Measurements from ENCODE around the gene ANKEF1. TPM values are rescaled to one million over a fixed set of nuclear protein-coding genes. Genes with fewer than 3 reads are reported as not detected.

Gene ANKEF1
- total and polyA plus RNA-seq, 9 donors: 1.1 to 6.9 (median 3.6) TPM

DNA sequence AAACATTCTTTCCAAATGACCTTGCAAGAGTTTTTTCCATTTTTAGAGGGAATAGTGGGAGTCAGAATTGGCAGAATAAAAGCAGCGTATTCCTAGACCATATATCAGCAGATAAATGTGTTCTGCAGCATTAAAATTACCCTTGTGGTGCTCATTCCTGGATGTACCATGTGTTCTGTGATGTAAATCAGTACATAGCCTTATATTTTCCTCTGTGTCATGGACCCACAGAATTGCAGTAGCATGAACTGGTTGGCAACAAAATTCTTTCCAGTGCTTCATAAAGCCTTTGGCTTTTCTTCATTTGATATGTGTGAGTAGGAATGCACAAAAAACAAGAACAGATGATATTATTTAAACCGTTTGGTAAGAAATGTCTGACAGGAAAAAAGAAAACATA, 32.5 kb downstream of the ANKEF1 start:
- TF ChIP-seq, protein P1, sequence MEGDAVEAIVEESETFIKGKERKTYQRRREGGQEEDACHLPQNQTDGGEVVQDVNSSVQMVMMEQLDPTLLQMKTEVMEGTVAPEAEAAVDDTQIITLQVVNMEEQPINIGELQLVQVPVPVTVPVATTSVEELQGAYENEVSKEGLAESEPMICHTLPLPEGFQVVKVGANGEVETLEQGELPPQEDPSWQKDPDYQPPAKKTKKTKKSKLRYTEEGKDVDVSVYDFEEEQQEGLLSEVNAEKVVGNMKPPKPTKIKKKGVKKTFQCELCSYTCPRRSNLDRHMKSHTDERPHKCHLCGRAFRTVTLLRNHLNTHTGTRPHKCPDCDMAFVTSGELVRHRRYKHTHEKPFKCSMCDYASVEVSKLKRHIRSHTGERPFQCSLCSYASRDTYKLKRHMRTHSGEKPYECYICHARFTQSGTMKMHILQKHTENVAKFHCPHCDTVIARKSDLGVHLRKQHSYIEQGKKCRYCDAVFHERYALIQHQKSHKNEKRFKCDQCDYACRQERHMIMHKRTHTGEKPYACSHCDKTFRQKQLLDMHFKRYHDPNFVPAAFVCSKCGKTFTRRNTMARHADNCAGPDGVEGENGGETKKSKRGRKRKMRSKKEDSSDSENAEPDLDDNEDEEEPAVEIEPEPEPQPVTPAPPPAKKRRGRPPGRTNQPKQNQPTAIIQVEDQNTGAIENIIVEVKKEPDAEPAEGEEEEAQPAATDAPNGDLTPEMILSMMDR (IDR thresholded peaks at IDR 0.05): no peak
- TF ChIP-seq POLR2A (IDR thresholded peaks at IDR 0.05): no peak
- no peak for TF ChIP-seq EP300 (IDR thresholded peaks at IDR 0.05)
- H3K36me3 ChIP-seq: no peaks in the 10 kb centered on the region
- H3K4me1 ChIP-seq (ENCODE audit: insufficient read depth): no peaks in the 10 kb centered on the region
- H3K4me3 ChIP-seq: no peak overlapping the region
- DNase-seq: no peak
- intact Hi-C loops (cut with DNase I): no loop called here
- no peaks in the 10 kb centered on the region for H3K9me3 ChIP-seq
- H3K27ac ChIP-seq: no peak overlapping the region
- WGBS, 3 donors: 5 to 13% (median 8%) methylated on average over 2 of the region's 2 CpGs
- H3K27me3 ChIP-seq: no peaks in the 10 kb centered on the region

DNA sequence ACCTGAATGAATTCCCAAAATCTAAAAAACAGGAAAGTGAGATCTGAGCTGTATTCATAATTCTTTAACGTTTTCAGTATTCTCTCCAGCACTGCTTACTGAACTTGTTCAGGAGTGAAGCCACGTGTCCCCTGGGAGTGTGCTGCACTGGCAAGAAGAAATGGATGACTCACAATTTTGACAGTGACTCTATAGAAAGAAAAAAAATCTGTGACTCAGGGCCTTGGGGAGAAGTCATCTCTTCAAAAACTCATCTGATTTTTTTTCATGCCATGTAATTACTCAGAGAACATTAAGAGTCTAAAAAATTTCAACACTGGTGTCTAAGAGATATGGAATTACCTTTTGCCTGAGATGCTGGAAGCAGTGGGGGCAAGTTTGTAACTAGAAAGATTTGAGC, 39.7 kb downstream of the ANKEF1 start:
- no peaks in the 10 kb centered on the region for H3K27me3 ChIP-seq
- peaks cover 2% of the 10 kb centered on the region for H3K4me1 ChIP-seq (ENCODE audit: insufficient read depth)
- intact Hi-C loops (cut with DNase I): no loop called here
- WGBS, 3 donors: 31 to 46% (median 32%) methylated on average over 2 of the region's 2 CpGs
- no peaks in the 10 kb centered on the region for H3K36me3 ChIP-seq
- H3K27ac ChIP-seq: no peak overlapping the region
- H3K4me3 ChIP-seq: no peak overlapping the region
- H3K9me3 ChIP-seq: no peaks in the 10 kb centered on the region
- no peak for DNase-seq
- TF ChIP-seq, protein P1 (IDR thresholded peaks at IDR 0.05): no peak
- TF ChIP-seq EP300 (IDR thresholded peaks at IDR 0.05): no peak
- TF ChIP-seq POLR2A (IDR thresholded peaks at IDR 0.05): no peak

DNA sequence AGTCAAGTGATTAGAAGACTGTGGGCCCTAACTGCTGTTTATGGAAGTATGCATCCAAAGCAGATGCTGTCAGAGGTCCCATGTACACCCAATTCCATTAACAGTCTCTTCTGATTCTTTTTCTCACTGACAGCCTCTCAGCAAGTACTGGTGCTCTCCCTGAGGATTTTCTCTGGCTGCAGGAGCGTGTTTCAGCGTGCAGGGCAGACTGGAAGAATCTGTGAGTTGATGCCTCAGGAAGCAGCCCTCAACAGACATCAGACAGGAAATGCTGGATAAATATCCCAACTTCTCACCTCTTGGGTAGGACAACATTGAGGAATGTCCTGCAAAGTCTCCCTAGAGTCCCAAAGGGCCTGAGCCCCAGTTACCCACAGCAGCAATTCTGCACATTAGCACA, 40.8 kb downstream of the ANKEF1 start:
- no peak for TF ChIP-seq POLR2A (IDR thresholded peaks at IDR 0.05)
- no peak for TF ChIP-seq EP300 (IDR thresholded peaks at IDR 0.05)
- TF ChIP-seq, protein P1 (IDR thresholded peaks at IDR 0.05): no peak
- no peaks in the 10 kb centered on the region for H3K9me3 ChIP-seq
- H3K27me3 ChIP-seq: no peaks in the 10 kb centered on the region
- H3K27ac ChIP-seq: no peak overlapping the region
- intact Hi-C loops (cut with DNase I): no loop called here
- H3K4me1 ChIP-seq (ENCODE audit: insufficient read depth): peaks cover 2% of the 10 kb centered on the region
- WGBS, 3 donors: 80 to 88% (median 86%) methylated on average over 2 of the region's 2 CpGs
- no peak overlapping the region for H3K4me3 ChIP-seq
- H3K36me3 ChIP-seq: no peaks in the 10 kb centered on the region
- DNase-seq: no peak

DNA sequence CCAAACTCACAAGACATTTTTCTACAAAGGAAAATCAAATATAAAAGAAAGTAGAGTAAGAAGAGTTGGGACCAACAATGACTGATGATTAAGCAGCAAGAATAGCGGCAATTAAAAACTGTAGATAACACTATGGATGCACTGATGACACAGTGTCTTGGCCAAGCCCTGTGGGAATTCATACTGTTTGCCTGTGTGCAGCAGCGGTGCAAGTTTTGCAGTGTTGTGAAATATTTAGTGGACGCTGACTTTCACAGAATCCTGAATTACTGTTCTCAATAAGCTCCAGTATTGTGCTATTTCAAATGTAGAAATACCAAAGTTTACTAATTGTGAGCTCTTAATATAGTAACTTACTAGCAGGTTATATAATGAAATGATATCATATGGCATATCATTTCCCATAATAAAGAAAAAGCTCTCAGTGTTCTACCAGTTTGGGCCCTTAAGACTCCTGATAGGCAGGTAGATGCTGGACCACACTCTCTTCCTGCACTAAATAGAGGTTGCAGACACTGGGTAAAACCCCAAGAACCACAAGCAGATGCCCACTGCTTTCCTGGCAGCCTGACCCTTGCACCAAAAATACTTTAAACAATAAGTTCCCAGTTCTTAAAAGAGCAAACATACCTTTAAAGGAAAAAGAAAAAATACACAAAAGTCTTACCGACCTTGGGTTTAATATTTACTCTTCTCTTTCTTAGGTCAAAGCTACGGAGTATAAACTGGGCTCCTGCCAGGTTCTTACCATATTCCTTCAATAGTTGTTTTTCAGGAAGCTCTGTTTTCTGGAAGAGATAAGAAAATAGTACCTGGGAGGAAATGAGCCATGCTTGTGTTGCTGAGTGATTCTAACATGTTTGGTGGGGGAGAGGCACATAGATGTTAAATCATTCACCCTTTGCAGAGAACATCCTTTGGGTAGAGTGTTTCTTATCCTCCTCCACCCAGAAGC, 41.6 kb downstream of the ANKEF1 start:
- Histone ChIP-seq H3K4me3 (no peak overlapping the region), H3K27me3 (no peaks in the 10 kb centered on the region), H3K36me3 (no peaks in the 10 kb centered on the region), H3K9me3 (no peaks in the 10 kb centered on the region), H3K4me1 (ENCODE audit: insufficient read depth) (peaks cover 2% of the 10 kb centered on the region), H3K27ac (no peak overlapping the region)
- TF ChIP-seq EP300 (IDR thresholded peaks at IDR 0.05) (no peak), POLR2A (IDR thresholded peaks at IDR 0.05) (no peak)
- TF ChIP-seq, protein P1 (IDR thresholded peaks at IDR 0.05): no peak
- DNase-seq: no peak
- 48 to 57% (median 50%) methylated on average over 5 of the region's 5 CpGs for WGBS, 3 donors
- intact Hi-C loops (cut with DNase I): no loop called here
